OCI-LY3 (cell line): Measurements from ENCODE around the gene WDR19.

Source experiments
- EZH2phosphoT487 ChIP-seq: fragments of 200-600 bp; shearing (Covaris generic); IDR thresholded peaks from 2 replicates; pipeline ENCODE4 v1.6.1; 2018; ENCODE audit warnings: antibody characterized with exemption, mixed run types, low read depth
- TF ChIP-seq, protein P1 (sequence below): fragments of 200-600, 300-600 bp; sonication (generic); IDR thresholded peaks from 2 replicates; pipeline ENCODE4 v1.5.1; 2014; ENCODE audit warnings: antibody characterized with exemption, low read length, low read depth

DNA sequence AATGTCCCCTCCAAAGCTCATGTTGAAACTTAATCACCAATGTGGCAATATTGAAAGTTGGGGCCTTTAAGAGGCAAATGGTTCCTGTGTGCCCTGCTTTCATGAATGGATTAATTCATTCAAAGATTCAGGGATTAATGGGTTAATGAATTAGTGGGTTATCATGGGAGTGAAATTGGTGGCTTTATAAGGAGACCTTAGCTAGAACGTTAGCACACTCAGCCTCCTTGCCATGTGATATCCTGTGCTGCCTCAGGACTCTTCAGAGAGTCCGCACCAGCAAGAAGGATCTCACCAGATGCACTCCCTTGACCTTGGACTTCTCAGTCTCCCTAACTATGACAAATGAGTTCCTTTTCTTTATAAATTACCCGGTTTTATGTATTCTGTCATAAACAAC lies 2.6 kb upstream of the WDR19 start:
- TF ChIP-seq, protein P1, sequence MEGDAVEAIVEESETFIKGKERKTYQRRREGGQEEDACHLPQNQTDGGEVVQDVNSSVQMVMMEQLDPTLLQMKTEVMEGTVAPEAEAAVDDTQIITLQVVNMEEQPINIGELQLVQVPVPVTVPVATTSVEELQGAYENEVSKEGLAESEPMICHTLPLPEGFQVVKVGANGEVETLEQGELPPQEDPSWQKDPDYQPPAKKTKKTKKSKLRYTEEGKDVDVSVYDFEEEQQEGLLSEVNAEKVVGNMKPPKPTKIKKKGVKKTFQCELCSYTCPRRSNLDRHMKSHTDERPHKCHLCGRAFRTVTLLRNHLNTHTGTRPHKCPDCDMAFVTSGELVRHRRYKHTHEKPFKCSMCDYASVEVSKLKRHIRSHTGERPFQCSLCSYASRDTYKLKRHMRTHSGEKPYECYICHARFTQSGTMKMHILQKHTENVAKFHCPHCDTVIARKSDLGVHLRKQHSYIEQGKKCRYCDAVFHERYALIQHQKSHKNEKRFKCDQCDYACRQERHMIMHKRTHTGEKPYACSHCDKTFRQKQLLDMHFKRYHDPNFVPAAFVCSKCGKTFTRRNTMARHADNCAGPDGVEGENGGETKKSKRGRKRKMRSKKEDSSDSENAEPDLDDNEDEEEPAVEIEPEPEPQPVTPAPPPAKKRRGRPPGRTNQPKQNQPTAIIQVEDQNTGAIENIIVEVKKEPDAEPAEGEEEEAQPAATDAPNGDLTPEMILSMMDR, result no peak
- no peak for TF ChIP-seq EZH2phosphoT487
